H9 (cell line): ENCODE results near the gene KRT13. TPM values are rescaled to one million over a fixed set of nuclear protein-coding genes. Genes with fewer than 3 reads are reported as not detected.

Experiments
- DNase-seq: peaks from one replicate; pipeline ENCODE4 v3.0.0-alpha.2; 2017
- H2AFZ ChIP-seq: one replicate; pipeline ENCODE4 v1.6.1; 2013; ENCODE audit warnings: mild to moderate bottlenecking, low read length, control low read depth, moderate library complexity
- H2AK5ac ChIP-seq: 2 replicates; pipeline ENCODE4 v1.6.1; 2013; ENCODE audit warnings: low read length, control low read depth, mixed read lengths; ENCODE audit not compliant: insufficient read length
- H2BK120ac ChIP-seq: one replicate; pipeline ENCODE4 v1.6.1; 2013; ENCODE audit warnings: low read depth, mild to moderate bottlenecking, low read length, control low read depth, inconsistent platforms; ENCODE audit not compliant: poor library complexity, severe bottlenecking
- H2BK12ac ChIP-seq: 2 replicates; pipeline ENCODE4 v1.6.1; 2013; ENCODE audit warnings: low read length, control low read depth, mixed read lengths, low read depth; ENCODE audit not compliant: insufficient read length
- H2BK15ac ChIP-seq: 2 replicates; pipeline ENCODE4 v1.6.1; 2013; ENCODE audit warnings: low read depth, low read length, control low read depth
- H2BK20ac ChIP-seq: one replicate; pipeline ENCODE4 v1.6.1; 2013; ENCODE audit warnings: low read depth, mild to moderate bottlenecking, low read length, control low read depth, inconsistent platforms; ENCODE audit not compliant: poor library complexity, severe bottlenecking
- H2BK5ac ChIP-seq: 2 replicates; pipeline ENCODE4 v1.6.1; 2013; ENCODE audit warnings: low read length, control low read depth, mixed read lengths; ENCODE audit not compliant: insufficient read length
- H3K14ac ChIP-seq: 2 replicates; pipeline ENCODE4 v1.6.1; 2013; ENCODE audit warnings: low read length, control low read depth; ENCODE audit not compliant: insufficient read depth
- H3K18ac ChIP-seq: 2 replicates; pipeline ENCODE4 v1.6.1; 2013; ENCODE audit warnings: low read depth, mild to moderate bottlenecking, mixed read lengths, low read length, control low read depth; ENCODE audit not compliant: insufficient read length
- H3K23ac ChIP-seq: 2 replicates; pipeline ENCODE4 v1.6.1; 2013; ENCODE audit warnings: low read length, control low read depth, mixed read lengths, low read depth; ENCODE audit not compliant: insufficient read length
- H3K23me2 ChIP-seq: 2 replicates; pipeline ENCODE4 v1.6.1; 2013; ENCODE audit warnings: low read depth, mild to moderate bottlenecking, mixed read lengths, low read length, control low read depth; ENCODE audit not compliant: insufficient read length, poor library complexity, severe bottlenecking
- H3K27ac ChIP-seq: 2 replicates; pipeline ENCODE4 v1.5.1; 2013; ENCODE audit warnings: low read length, control low read depth, mixed read lengths, low read depth; ENCODE audit not compliant: insufficient read length
- H3K27me3 ChIP-seq: 2 replicates; pipeline ENCODE4 v1.6.1; 2013; ENCODE audit warnings: low read length, control low read depth, inconsistent platforms; ENCODE audit not compliant: insufficient read depth
- H3K4ac ChIP-seq: 2 replicates; pipeline ENCODE4 v1.6.1; 2013; ENCODE audit warnings: low read depth, mild to moderate bottlenecking, control low read depth, inconsistent platforms, low read length, moderate library complexity
- H3K4me1 ChIP-seq: 2 replicates; pipeline ENCODE4 v1.6.1; 2013; ENCODE audit warnings: low read length, control low read depth, inconsistent platforms; ENCODE audit not compliant: insufficient read depth
- H3K4me2 ChIP-seq: 2 replicates; pipeline ENCODE4 v1.6.1; 2013; ENCODE audit warnings: low read length, control low read depth, mixed read lengths; ENCODE audit not compliant: insufficient read length, insufficient read depth
- H3K56ac ChIP-seq: 2 replicates; pipeline ENCODE4 v1.6.1; 2013; ENCODE audit warnings: low read depth, mild to moderate bottlenecking, mixed read lengths, low read length, control low read depth; ENCODE audit not compliant: insufficient read length
- H3K79me1 ChIP-seq: 2 replicates; pipeline ENCODE4 v1.6.1; 2013; ENCODE audit warnings: low read depth, mild to moderate bottlenecking, moderate library complexity, low read length, control low read depth, inconsistent platforms; ENCODE audit not compliant: insufficient read depth, poor library complexity, severe bottlenecking
- H3K79me2 ChIP-seq: 2 replicates; pipeline ENCODE4 v1.6.1; 2013; ENCODE audit warnings: low read length, control low read depth, inconsistent platforms; ENCODE audit not compliant: insufficient read depth
- H3K9ac ChIP-seq: 2 replicates; pipeline ENCODE4 v1.6.1; 2013; ENCODE audit warnings: low read length, control low read depth, mixed read lengths; ENCODE audit not compliant: insufficient read length; ENCODE audit errors: extremely low read depth
- H3K9me3 ChIP-seq: one replicate; pipeline ENCODE4 v1.6.1; 2013; ENCODE audit warnings: low read depth, low read length, inconsistent platforms; ENCODE audit not compliant: control insufficient read depth
- H3T11ph ChIP-seq: one replicate; pipeline ENCODE4 v1.6.1; 2013; ENCODE audit warnings: mild to moderate bottlenecking, low read length, control low read depth, inconsistent platforms
- H4K20me1 ChIP-seq: one replicate; pipeline ENCODE4 v1.6.1; 2013; ENCODE audit not compliant: control insufficient read depth, insufficient read length, insufficient read depth
- H4K5ac ChIP-seq: 2 replicates; pipeline ENCODE4 v1.6.1; 2013; ENCODE audit warnings: low read depth, mild to moderate bottlenecking, mixed read lengths, low read length, control low read depth; ENCODE audit not compliant: insufficient read length
- H4K8ac ChIP-seq: replicated peaks from 2 replicates; pipeline ENCODE4 v1.6.1; 2013; ENCODE audit warnings: low read length, control low read depth, mixed read lengths, low read depth; ENCODE audit not compliant: insufficient read length
- H4K91ac ChIP-seq: 2 replicates; pipeline ENCODE4 v1.6.1; 2013; ENCODE audit warnings: low read depth, mild to moderate bottlenecking, moderate library complexity, mixed read lengths, low read length, control low read depth; ENCODE audit not compliant: insufficient read length
- H3K27ac Mint-ChIP-seq, 3 experiments: 2 replicates in 2 of 3; 3 replicates in 1 of 3; pipeline ENCODE4 v1.8.0; 2020 to 2021; ENCODE audit warnings: mixed read lengths in 3 of 3, mild to moderate bottlenecking in 1 of 3, moderate library complexity in 1 of 3
- H3K27me3 Mint-ChIP-seq: 2 replicates; pipeline ENCODE4 v1.8.0; 2021; ENCODE audit warnings: low read depth, mild to moderate bottlenecking, moderate library complexity, mixed read lengths
- H3K36me3 Mint-ChIP-seq, 3 experiments: 2 replicates in 2 of 3; 3 replicates in 1 of 3; pipeline ENCODE4 v1.8.0; 2020 to 2021; ENCODE audit warnings: low read depth in 3 of 3, mixed read lengths in 3 of 3; ENCODE audit not compliant: insufficient read depth in 1 of 3
- H3K4me1 Mint-ChIP-seq, 2 experiments: 2 replicates each; pipeline ENCODE4 v1.8.0; 2020; ENCODE audit warnings: mixed read lengths in 2 of 2
- H3K4me3 Mint-ChIP-seq, 2 experiments: 2 replicates in 1 of 2; 3 replicates in 1 of 2; pipeline ENCODE4 v1.8.0; 2020 to 2021; ENCODE audit warnings: mild to moderate bottlenecking in 2 of 2, mixed read lengths in 2 of 2, moderate library complexity in 1 of 2
- H3K9me3 Mint-ChIP-seq, 2 experiments: 2 replicates in 1 of 2; 3 replicates in 1 of 2; pipeline ENCODE4 v1.8.0; 2020; ENCODE audit warnings: mild to moderate bottlenecking in 2 of 2, mixed read lengths in 2 of 2, moderate library complexity in 1 of 2
- CTCF ChIP-seq: fragments of 200-600 bp; sonication (generic); conservative IDR thresholded peaks from 3 replicates; pipeline ENCODE4 v1.8.0; 2021; ENCODE audit warnings: antibody characterized with exemption, mild to moderate bottlenecking
- WGBS: extraction: QIAGEN DNeasy Blood & Tissue Kit; methylation state at CpG from one replicate; pipeline ENCODE4 v1.1.7; 2013; ENCODE audit warnings: missing lambda C conversion rate, low lambda C conversion rate, mixed read lengths; ENCODE audit not compliant: insufficient read length; ENCODE audit errors: extremely low coverage; 5-methylcytosine and 5-hydroxymethylcytosine counted together
- total RNA-seq: library from RNA; stranded (reverse); gene quantifications from 2 replicates; pipeline ENCODE4 v1.2.1, GENCODE V29; 2021

Gene KRT13
- total RNA-seq, 1 experiment from 2014 or later = not detected

GRCh38 chr17:41483531-41483930, 21.9 kb downstream of the KRT13 start:
- Histone ChIP-seq H2BK120ac (no peak overlapping the region), H3K27ac (no peak overlapping the region), H3K23me2 (peaks cover 3% of the 10 kb centered on the region), H3K4me1 (no peaks in the 10 kb centered on the region), H3K14ac (no peak overlapping the region), H3K18ac (no peak overlapping the region), H2AK5ac (no peak overlapping the region), H3K9ac (no peak overlapping the region), H2AFZ (no peak overlapping the region), H3K4me2 (no peak overlapping the region), H2BK5ac (no peak overlapping the region), H3K27me3 (no peaks in the 10 kb centered on the region), H3K56ac (no peak overlapping the region), H3K79me2 (no peaks in the 10 kb centered on the region), H3K4ac (no peak overlapping the region), H3K79me1 (no peaks in the 10 kb centered on the region), H3K9me3 (no peaks in the 10 kb centered on the region), H4K5ac (no peak overlapping the region), H3T11ph (no peak overlapping the region), H2BK15ac (no peak overlapping the region), H2BK20ac (no peak overlapping the region), H4K20me1 (no peaks in the 10 kb centered on the region), H4K91ac (no peak overlapping the region), H4K8ac (no peak overlapping the region), H2BK12ac (no peak overlapping the region), H3K23ac (no peak overlapping the region)
- Mint-ChIP-seq H3K27me3 (peaks cover 20% of the 10 kb centered on the region), H3K4me1 (peaks cover 1 to 10% of the 10 kb centered on the region in 2 experiments), H3K4me3 (no peak overlapping the region), H3K9me3 (no peaks in the 10 kb centered on the region), H3K36me3 (no peaks in the 10 kb centered on the region), H3K27ac (0 out of 7 replicates have a peak overlapping the region, but pooled peaks of 1 of the 3 experiments have one; percentile 2)
- TF ChIP-seq CTCF = no peak
- no peak for DNase-seq
- WGBS = no CpG with 5 or more reads among the region's 9 CpGs
